A172 (cell line): ENCODE measurements around the gene SYTL2. TPM values are rescaled to one million over a fixed set of nuclear protein-coding genes. Genes with fewer than 3 reads are reported as not detected.
A peak's percentile ranks its signal among the peaks of the same experiment; 100 is the strongest.

Source experiments
- DNase-seq: peaks from one replicate; pipeline ENCODE4 v3.0.0-alpha.2; 2015; ENCODE audit warnings: low spot score
- total RNA-seq: library from RNA; depleted of rRNA; stranded (reverse); fragments of >200 nt; shearing (Covaris generic); gene quantifications from 2 replicates; pipeline ENCODE4 v1.2.3, GENCODE V29; 2014

SYTL2 gene
- total RNA-seq, 1 experiment from 2014 or later: 39.2 TPM

GRCh38 chr11:85732965-85733364 lies 78.0 kb downstream of the SYTL2 start:
- no peak for DNase-seq

- no peak for DNase-seq
These were observed 84.6 kb downstream of the SYTL2 start for GRCh38 chr11:85726381-85726780.

- DNase-seq: peak; percentile 96
These were observed 85.3 kb downstream of the SYTL2 start for GRCh38 chr11:85725510-85726258.

- DNase-seq: no peak
These were observed 86.0 kb downstream of the SYTL2 start for GRCh38 chr11:85724748-85725465.

- DNase-seq: no peak
These were observed 87.9 kb downstream of the SYTL2 start for GRCh38 chr11:85723088-85723487.

GRCh38 chr11:85721191-85721590 lies 89.8 kb downstream of the SYTL2 start:
- no peak for DNase-seq

- DNase-seq: peak; percentile 99
These were observed 91.7 kb downstream of the SYTL2 start for GRCh38 chr11:85718991-85719807.

GRCh38 chr11:85718126-85718943 lies 92.6 kb downstream of the SYTL2 start:
- no peak for DNase-seq

GRCh38 chr11:85717429-85717828 lies 93.5 kb downstream of the SYTL2 start:
- DNase-seq: no peak

GRCh38 chr11:85712953-85713352 lies 98.0 kb downstream of the SYTL2 start:
- no peak for DNase-seq

- DNase-seq: no peak
These were observed 100.0 kb downstream of the SYTL2 start for GRCh38 chr11:85710917-85711316.

- no peak for DNase-seq
These were observed 100.8 kb downstream of the SYTL2 start for GRCh38 chr11:85709941-85710702.

- no peak for DNase-seq
These were observed 105.1 kb downstream of the SYTL2 start for GRCh38 chr11:85705800-85706199.

GRCh38 chr11:85704967-85705366 lies 106.0 kb downstream of the SYTL2 start:
- no peak for DNase-seq

GRCh38 chr11:85699957-85700741 lies 110.8 kb downstream of the SYTL2 start:
- no peak for DNase-seq

- DNase-seq: no peak
These were observed 112.7 kb downstream of the SYTL2 start for GRCh38 chr11:85698195-85698594.

GRCh38 chr11:85697747-85698146 lies 113.2 kb downstream of the SYTL2 start:
- no peak for DNase-seq

GRCh38 chr11:85695546-85695945 lies 115.4 kb downstream of the SYTL2 start:
- no peak for DNase-seq

- DNase-seq: peak; percentile 49
These were observed 116.5 kb downstream of the SYTL2 start for GRCh38 chr11:85694385-85694980.
